HepG2 (cell line): ENCODE measurements around the gene MDH1.

ENCODE experiments used
- HMGXB4 ChIP-seq, 2 experiments: sonication (generic) in 1 of 2; formaldehyde crosslinking in 1 of 2; IDR thresholded peaks; 2 replicates each; pipeline versions ENCODE4 v1.4.0 to v1.6.1; 2018 to 2020; ENCODE audit warnings: missing genetic modification reagents in 2 of 2, borderline replicate concordance in 1 of 2, low read depth in 1 of 2, mild to moderate bottlenecking in 1 of 2, missing biosample characterization in 1 of 2
- NFYB ChIP-seq: sonication (generic); formaldehyde crosslinking; IDR thresholded peaks from 2 replicates; pipeline ENCODE4 v1.4.0; 2020; ENCODE audit warnings: missing genetic modification reagents

- TF ChIP-seq HMGXB4 (CRISPR knock-in tag; IDR thresholded peaks at IDR 0.05; ENCODE audit: borderline replicate concordance in 1 of 2, low read depth in 1 of 2) (no peak), NFYB (no peak)
These were observed 66.2 kb downstream of the MDH1 start for GRCh38 chr2:63654959-63655358.
